ENCODE data around the gene LRRC59. TPM values are rescaled to one million over a fixed set of nuclear protein-coding genes. Genes with fewer than 3 reads are reported as not detected.

LRRC59 gene
- total RNA-seq, 1 experiment from 2014 or later: 106 TPM

GRCh38 chr17:50393700-50394099, 3.6 kb downstream of the LRRC59 start:
- Histone ChIP-seq H3K9ac (ENCODE audit: extremely low read depth, insufficient read length, low read length) (no peak overlapping the region), H3K4me1 (ENCODE audit: insufficient read depth, low read length) (0 out of 2 replicates have a peak, but pooled peaks cover 3% of the 10 kb centered on the region), H3K79me2 (ENCODE audit: insufficient read depth, low read length) (peaks cover 11% of the 10 kb centered on the region; the same call in 1 of the 2 replicates), H2BK12ac (ENCODE audit: insufficient read length, low read depth, low read length) (no peak overlapping the region), H3K23me2 (ENCODE audit: insufficient read length, low read depth, low read length, poor library complexity, severe bottlenecking) (peaks cover 14% of the 10 kb centered on the region), H3T11ph (ENCODE audit: low read length) (no peak overlapping the region), H2BK120ac (ENCODE audit: low read depth, low read length, poor library complexity, severe bottlenecking) (no peak overlapping the region), H2AFZ (ENCODE audit: low read length) (no peak overlapping the region), H4K8ac (replicated peaks; ENCODE audit: insufficient read length, low read depth, low read length) (no peak overlapping the region), H3K9me3 (ENCODE audit: control insufficient read depth, low read depth, low read length) (no peaks in the 10 kb centered on the region), H2BK15ac (ENCODE audit: low read depth, low read length) (no peak overlapping the region), H3K79me1 (ENCODE audit: insufficient read depth, low read depth, low read length, poor library complexity, severe bottlenecking) (peaks cover 11% of the 10 kb centered on the region), H2BK20ac (ENCODE audit: low read depth, low read length, poor library complexity, severe bottlenecking) (no peak overlapping the region), H2AK5ac (ENCODE audit: insufficient read length, low read length) (no peak overlapping the region), H2BK5ac (ENCODE audit: insufficient read length, low read length) (no peak overlapping the region), H4K91ac (ENCODE audit: insufficient read length, low read depth, low read length) (no peak overlapping the region), H3K4me2 (ENCODE audit: insufficient read depth, insufficient read length, low read length) (no peak overlapping the region), H4K5ac (ENCODE audit: insufficient read length, low read depth, low read length) (no peak overlapping the region), H3K23ac (ENCODE audit: insufficient read length, low read depth, low read length) (no peak overlapping the region), H3K56ac (ENCODE audit: insufficient read length, low read depth, low read length) (no peak overlapping the region), H3K27me3 (ENCODE audit: insufficient read depth, low read length) (no peaks in the 10 kb centered on the region), H4K20me1 (ENCODE audit: control insufficient read depth, insufficient read depth, insufficient read length) (no peaks in the 10 kb centered on the region), H3K14ac (ENCODE audit: insufficient read depth, low read length) (no peak overlapping the region), H3K18ac (ENCODE audit: insufficient read length, low read depth, low read length) (no peak overlapping the region), H3K27ac (ENCODE audit: insufficient read length, low read depth, low read length) (no peak overlapping the region), H3K4ac (ENCODE audit: low read depth, low read length) (no peak overlapping the region)
- H3K9me3 Mint-ChIP-seq: no peaks in the 10 kb centered on the region
- H3K4me1 Mint-ChIP-seq: peaks cover 10 to 16% of the 10 kb centered on the region in 2 experiments
- peaks cover 37 to 64% (median 60%) of the 10 kb centered on the region in 3 experiments; a peak in 6 of 7 replicates for H3K36me3 Mint-ChIP-seq (ENCODE audit: insufficient read depth in 1 of 3, low read depth in 3 of 3)
- no CpG with 5 or more reads among the region's 5 CpGs for WGBS (ENCODE audit: extremely low coverage, insufficient read length, low lambda C conversion rate)
- TF ChIP-seq CTCF (conservative IDR thresholded peaks at IDR 0.05): no peak
- no peak overlapping the region for H3K27ac Mint-ChIP-seq
- H3K4me3 Mint-ChIP-seq: no peak overlapping the region
- no peaks in the 10 kb centered on the region for H3K27me3 Mint-ChIP-seq (ENCODE audit: low read depth)
- no peak for DNase-seq
